ENCODE measurements around the gene BCKDHA.

- TF ChIP-seq, protein P1, sequence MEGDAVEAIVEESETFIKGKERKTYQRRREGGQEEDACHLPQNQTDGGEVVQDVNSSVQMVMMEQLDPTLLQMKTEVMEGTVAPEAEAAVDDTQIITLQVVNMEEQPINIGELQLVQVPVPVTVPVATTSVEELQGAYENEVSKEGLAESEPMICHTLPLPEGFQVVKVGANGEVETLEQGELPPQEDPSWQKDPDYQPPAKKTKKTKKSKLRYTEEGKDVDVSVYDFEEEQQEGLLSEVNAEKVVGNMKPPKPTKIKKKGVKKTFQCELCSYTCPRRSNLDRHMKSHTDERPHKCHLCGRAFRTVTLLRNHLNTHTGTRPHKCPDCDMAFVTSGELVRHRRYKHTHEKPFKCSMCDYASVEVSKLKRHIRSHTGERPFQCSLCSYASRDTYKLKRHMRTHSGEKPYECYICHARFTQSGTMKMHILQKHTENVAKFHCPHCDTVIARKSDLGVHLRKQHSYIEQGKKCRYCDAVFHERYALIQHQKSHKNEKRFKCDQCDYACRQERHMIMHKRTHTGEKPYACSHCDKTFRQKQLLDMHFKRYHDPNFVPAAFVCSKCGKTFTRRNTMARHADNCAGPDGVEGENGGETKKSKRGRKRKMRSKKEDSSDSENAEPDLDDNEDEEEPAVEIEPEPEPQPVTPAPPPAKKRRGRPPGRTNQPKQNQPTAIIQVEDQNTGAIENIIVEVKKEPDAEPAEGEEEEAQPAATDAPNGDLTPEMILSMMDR (IDR thresholded peaks at IDR 0.05), result peak in 1 of 3 donors; percentile 30
- TF ChIP-seq EP300 (IDR thresholded peaks at IDR 0.05), result no peak
- no peak for TF ChIP-seq POLR2A (IDR thresholded peaks at IDR 0.05)
Observed at GRCh38 chr19:41352609-41353465, 44.8 kb upstream of the BCKDHA start.
